HEK293T (cell line): ENCODE measurements around the gene LANCL1.

Experiments used
- CTCF ChIA-PET: fragments of 350-600 bp; formaldehyde crosslinking; extraction: SDS; loops from one replicate; lab custom pipeline; 2021; ENCODE audit warnings: antibody characterized with exemption, inconsistent platforms; lab: Yijun Ruan, JAX
- POLR2A ChIA-PET: fragments of 350-600 bp; formaldehyde crosslinking; extraction: SDS; loops from one replicate; lab custom pipeline; 2020; ENCODE audit warnings: antibody characterized with exemption, inconsistent platforms; lab: Yijun Ruan, JAX
- DNase-seq: peaks from one replicate; pipeline ENCODE4 v3.0.0; 2012; ENCODE audit warnings: mixed read lengths; ENCODE audit errors: extremely low spot score
- ARNT ChIP-seq: fragments of 450-650 bp; IDR thresholded peaks from 2 replicates; pipeline ENCODE4 v1.6.1; 2017; ENCODE audit warnings: mild to moderate bottlenecking
- BHLHE40 ChIP-seq: fragments of 450-650 bp; IDR thresholded peaks from 2 replicates; pipeline ENCODE4 v1.6.1; 2016; ENCODE audit warnings: mild to moderate bottlenecking, moderate library complexity, borderline replicate concordance
- CTBP1 ChIP-seq: fragments of 450-650 bp; IDR thresholded peaks from 2 replicates; pipeline ENCODE4 v1.6.1; 2016; ENCODE audit warnings: borderline replicate concordance
- ELF4 ChIP-seq: fragments of 450-650 bp; IDR thresholded peaks from 2 replicates; pipeline ENCODE4 v1.6.1; 2017; ENCODE audit warnings: antibody characterized with exemption
- FOXA1 ChIP-seq: fragments of 450-650 bp; IDR thresholded peaks from 2 replicates; pipeline ENCODE4 v1.6.1; 2016; ENCODE audit warnings: mild to moderate bottlenecking
- FOXK2 ChIP-seq: fragments of 450-650 bp; IDR thresholded peaks from 2 replicates; pipeline ENCODE4 v1.6.1; 2016; ENCODE audit warnings: mild to moderate bottlenecking
- FOXM1 ChIP-seq: fragments of 450-650 bp; IDR thresholded peaks from 2 replicates; pipeline ENCODE4 v1.6.1; 2017; ENCODE audit warnings: mild to moderate bottlenecking, borderline replicate concordance
- HDGF ChIP-seq: fragments of 450-650 bp; IDR thresholded peaks from 2 replicates; pipeline ENCODE4 v1.6.1; 2017; ENCODE audit warnings: antibody characterized with exemption, borderline replicate concordance
- L3MBTL2 ChIP-seq: fragments of 450-650 bp; conservative IDR thresholded peaks from 2 replicates; pipeline ENCODE4 v1.6.1; 2016; ENCODE audit warnings: mild to moderate bottlenecking
- LEF1 ChIP-seq: fragments of 450-650 bp; IDR thresholded peaks from 2 replicates; pipeline ENCODE4 v1.6.1; 2017; ENCODE audit warnings: mild to moderate bottlenecking, borderline replicate concordance
- NFRKB ChIP-seq: fragments of 450-650 bp; IDR thresholded peaks from 2 replicates; pipeline ENCODE4 v1.6.1; 2016; ENCODE audit warnings: mild to moderate bottlenecking, moderate library complexity
- SP1 ChIP-seq: fragments of 450-650 bp; IDR thresholded peaks from 2 replicates; pipeline ENCODE4 v1.6.1; 2017
- SUZ12 ChIP-seq: fragments of 450-650 bp; IDR thresholded peaks from 2 replicates; pipeline ENCODE4 v1.6.1; 2016; ENCODE audit warnings: mild to moderate bottlenecking
- TARDBP ChIP-seq: fragments of 450-650 bp; IDR thresholded peaks from 2 replicates; pipeline ENCODE4 v1.6.1; 2016
- ZNF384 ChIP-seq: fragments of 450-650 bp; IDR thresholded peaks from 2 replicates; pipeline ENCODE4 v1.6.1; 2016
- TF ChIP-seq, protein P1 (sequence below): fragments of 450-650 bp; IDR thresholded peaks from 2 replicates; pipeline ENCODE4 v1.6.1; 2016

The LANCL1 gene

DNA sequence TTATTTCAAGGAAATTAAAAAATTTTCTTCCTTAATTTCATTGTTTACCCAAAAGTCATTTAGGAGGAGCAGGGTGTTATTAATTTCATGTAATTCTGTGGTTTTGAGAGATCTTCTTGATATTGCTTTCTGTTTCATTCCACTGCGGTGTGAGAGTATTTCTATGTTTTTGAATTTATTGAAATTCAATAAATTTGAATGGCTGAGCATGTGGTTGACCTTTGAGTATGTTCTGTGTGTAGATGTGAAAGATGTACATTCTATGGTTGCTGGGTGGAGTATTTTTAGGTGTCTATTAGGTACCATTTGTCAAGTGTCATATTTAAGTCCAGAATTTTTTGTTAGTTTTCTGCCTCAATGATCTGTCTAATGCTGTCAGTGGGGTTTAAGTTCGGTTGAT, 39.4 kb upstream of the LANCL1 start:
- TF ChIP-seq SP1 = no peak
- TF ChIP-seq FOXK2 = no peak
- TF ChIP-seq, protein P1, sequence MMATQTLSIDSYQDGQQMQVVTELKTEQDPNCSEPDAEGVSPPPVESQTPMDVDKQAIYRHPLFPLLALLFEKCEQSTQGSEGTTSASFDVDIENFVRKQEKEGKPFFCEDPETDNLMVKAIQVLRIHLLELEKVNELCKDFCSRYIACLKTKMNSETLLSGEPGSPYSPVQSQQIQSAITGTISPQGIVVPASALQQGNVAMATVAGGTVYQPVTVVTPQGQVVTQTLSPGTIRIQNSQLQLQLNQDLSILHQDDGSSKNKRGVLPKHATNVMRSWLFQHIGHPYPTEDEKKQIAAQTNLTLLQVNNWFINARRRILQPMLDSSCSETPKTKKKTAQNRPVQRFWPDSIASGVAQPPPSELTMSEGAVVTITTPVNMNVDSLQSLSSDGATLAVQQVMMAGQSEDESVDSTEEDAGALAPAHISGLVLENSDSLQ = no peak
- no peak for TF ChIP-seq ARNT
- TF ChIP-seq BHLHE40 = no peak
- TF ChIP-seq CTBP1 = no peak
- no peak for TF ChIP-seq ZNF384
- TF ChIP-seq NFRKB = no peak
- no peak for TF ChIP-seq ELF4
- no peak for TF ChIP-seq FOXM1
- no peak for TF ChIP-seq HDGF
- CTCF ChIA-PET = no interaction called here
- no peak for DNase-seq
- POLR2A ChIA-PET = no interaction called here

DNA sequence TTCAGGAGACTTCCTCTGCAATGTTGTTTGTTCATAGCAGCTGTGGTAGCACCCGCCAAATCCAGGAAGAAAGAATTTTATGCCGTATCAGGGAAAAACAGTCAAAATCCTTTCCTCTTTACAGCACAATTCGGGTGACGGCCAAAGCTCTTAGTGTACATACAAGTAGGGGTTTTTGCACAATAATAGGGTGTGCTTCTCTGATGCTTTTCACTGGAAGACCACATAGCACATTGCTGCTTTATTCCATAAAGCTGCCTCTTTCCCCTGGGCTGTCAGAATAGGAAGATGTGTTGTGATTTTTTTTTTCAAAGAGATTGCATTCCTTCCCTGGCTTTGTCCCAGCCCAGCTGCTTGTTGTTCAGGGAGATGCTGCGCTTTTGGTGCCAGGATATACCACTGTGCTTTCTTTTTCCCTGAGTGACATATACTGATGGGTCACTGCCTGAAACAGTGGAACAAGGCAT, 27.2 kb upstream of the LANCL1 start:
- DNase-seq = no peak
- ChIA-PET POLR2A (no interaction called here), CTCF (interaction anchor here (0.6 to 1.1 kb wide), 2 partner anchors 9 to 152 kb away, joined by 3 to 5 read pairs; no protein-coding TSS in a partner anchor)
- TF ChIP-seq FOXK2 = no peak
- no peak for TF ChIP-seq BHLHE40
- no peak for TF ChIP-seq HDGF
- no peak for TF ChIP-seq ZNF384
- TF ChIP-seq ARNT = no peak
- TF ChIP-seq TARDBP = no peak
- TF ChIP-seq SP1 = no peak
- no peak for TF ChIP-seq SUZ12
- no peak for TF ChIP-seq ELF4
- TF ChIP-seq L3MBTL2 = no peak
- TF ChIP-seq LEF1 = no peak
- no peak for TF ChIP-seq NFRKB
- TF ChIP-seq, protein P1 = no peak

DNA sequence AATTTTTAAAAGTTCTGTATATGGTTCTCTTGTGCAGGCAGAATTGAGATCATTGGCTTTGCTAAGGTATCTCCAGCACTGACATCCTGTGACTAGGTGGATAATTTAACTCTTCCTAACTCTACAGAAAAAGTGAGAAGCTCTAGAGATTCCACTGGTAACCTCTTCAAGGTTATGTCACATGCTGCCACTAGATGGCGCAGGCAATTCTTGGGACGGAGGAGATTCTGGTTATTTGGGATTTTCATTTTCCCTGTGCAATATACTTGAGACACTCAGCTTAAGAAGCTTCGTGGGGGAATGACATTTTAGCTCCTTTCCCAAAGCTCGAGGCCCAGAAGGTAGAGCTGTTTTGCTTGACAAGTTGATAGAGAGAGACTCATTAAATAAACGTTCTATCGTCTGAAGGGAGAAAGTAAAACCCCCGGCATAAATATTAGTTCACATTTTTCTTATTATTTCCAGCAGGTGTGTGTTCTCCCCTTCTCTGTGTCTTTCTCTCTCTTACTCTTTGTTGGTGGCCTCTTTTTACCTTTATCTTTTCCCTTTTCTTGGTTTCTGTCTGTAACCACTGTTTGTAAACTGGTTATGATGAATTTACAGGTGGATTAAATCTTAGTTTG, 26.6 kb upstream of the LANCL1 start:
- TF ChIP-seq ARNT (no peak), ELF4 (no peak), SP1 (no peak), HDGF (no peak), CTBP1 (no peak), FOXK2 (no peak), FOXA1 (no peak)
- TF ChIP-seq, protein P1 = no peak
- DNase-seq = peak; percentile 57
- CTCF ChIA-PET = interaction anchor here (0.6 to 1.1 kb wide), 5 partner anchors 8 to 520 kb away, joined by 3 to 5 read pairs (median 3); no protein-coding TSS in a partner anchor
- POLR2A ChIA-PET = no interaction called here

DNA sequence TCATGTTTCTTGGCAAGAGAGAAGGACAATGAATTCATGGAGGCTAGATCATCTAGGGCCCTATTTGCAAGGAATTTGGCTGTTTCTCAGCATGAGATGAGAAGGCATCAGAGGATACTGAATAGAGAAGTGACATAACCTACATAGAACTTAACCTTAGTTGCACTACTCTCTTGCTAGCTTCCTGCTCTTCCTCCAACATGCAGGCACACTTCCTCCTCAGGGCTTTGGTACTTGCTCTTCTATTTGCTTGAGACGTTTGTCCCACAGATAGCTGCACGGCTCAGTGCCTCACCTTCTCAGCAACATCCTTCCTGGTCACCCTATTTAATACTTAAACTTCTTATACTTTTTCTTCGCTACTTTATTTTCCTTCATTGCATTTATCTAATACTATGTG, 20.0 kb upstream of the LANCL1 start:
- CTCF ChIA-PET = no interaction called here
- TF ChIP-seq ELF4 (no peak), FOXM1 (no peak)
- POLR2A ChIA-PET = no interaction called here
- DNase-seq = no peak

DNA sequence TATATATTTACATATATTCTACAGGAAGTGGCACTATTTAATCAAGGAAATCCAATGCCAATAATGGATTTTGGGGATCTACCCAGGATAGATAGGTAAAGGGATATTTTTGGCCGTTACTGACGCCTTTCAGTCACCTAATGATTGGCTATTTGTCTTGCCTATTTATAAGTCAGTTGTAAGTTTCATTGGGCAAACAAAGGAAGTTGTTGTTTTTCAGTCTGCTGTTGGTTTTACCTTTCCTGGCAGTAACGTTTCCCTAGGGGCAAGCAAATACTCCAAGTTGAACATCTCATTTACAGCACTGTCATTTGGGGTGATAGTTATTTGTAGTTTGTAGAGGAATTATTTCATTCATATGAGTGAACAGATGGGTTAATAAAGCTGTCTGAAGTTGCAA, 17.0 kb upstream of the LANCL1 start:
- TF ChIP-seq FOXM1 (no peak), CTBP1 (no peak), SP1 (no peak), ZNF384 (no peak), LEF1 (no peak), SUZ12 (no peak), ARNT (no peak), TARDBP (no peak), L3MBTL2 (no peak), HDGF (no peak), NFRKB (no peak), BHLHE40 (no peak), FOXK2 (no peak), ELF4 (no peak), FOXA1 (no peak)
- TF ChIP-seq, protein P1 = no peak
- CTCF ChIA-PET = no interaction called here
- no peak for DNase-seq
- POLR2A ChIA-PET = no interaction called here

DNA sequence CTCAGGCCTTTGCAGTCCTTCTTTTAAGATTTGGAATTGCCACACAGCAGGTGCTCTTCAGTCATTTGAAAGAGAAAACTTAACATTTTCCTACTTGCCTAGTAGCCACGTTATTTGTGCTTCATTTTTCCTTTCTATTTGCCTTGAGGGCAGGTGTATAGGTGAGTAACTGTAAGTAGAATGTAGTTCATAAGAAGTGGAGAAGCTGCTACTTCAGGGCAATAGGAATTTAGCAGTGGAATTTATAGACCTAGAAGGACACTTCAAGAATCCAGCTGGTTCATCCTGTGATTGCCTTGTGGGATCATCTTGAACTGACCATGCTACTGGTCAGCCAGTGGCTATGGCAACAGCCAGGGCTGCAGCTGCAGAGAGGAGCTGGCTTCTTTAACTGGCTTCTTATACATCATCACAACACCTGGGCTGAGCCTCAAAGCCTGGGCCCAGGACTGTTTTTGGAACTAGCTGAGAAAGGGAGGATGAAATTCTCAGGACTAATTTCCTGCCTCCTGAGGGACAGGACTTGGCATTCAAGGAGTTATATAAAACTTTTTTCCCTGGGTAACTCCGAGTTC, 5.1 kb upstream of the LANCL1 start:
- CTCF ChIA-PET = no interaction called here
- TF ChIP-seq ELF4 (no peak), FOXA1 (no peak), FOXK2 (no peak), TARDBP (no peak), HDGF (no peak), CTBP1 (no peak), SP1 (no peak), ARNT (no peak), SUZ12 (no peak)
- POLR2A ChIA-PET = no interaction called here
- no peak for DNase-seq
